Activated T-helper 1 cell treated with anti-CD3 and anti-CD28 coated beads, Interleukin-2, amount 50 U/mL, for 16 hours (primary cell): ENCODE results near the gene CD28.

Experiments used
- DNase-seq, 2 donors: peaks; one replicate each; pipeline ENCODE4 v3.0.0-alpha.2; 2020; ENCODE audit warnings: low read depth in 1 of 2, low spot score in 1 of 2

Gene CD28

GRCh38 chr2:203706403-203706802, at the start of gene CD28:
Gene CD28 (plus strand): TSS chr2:203706639. CDS start chr2:203706697, 58 bp downstream.
- DNase-seq, result peak; percentile 73 to 81

- DNase-seq, result no peak
Measured at GRCh38 chr2:203659331-203660049, 46.9 kb upstream of the CD28 start.

GRCh38 chr2:203660465-203660864, 46.0 kb upstream of the CD28 start:
- no peak for DNase-seq

- DNase-seq, result no peak
Measured at GRCh38 chr2:203661279-203661908, 45.0 kb upstream of the CD28 start.

- DNase-seq, result no peak
Measured at GRCh38 chr2:203662487-203662886, 44.0 kb upstream of the CD28 start.

GRCh38 chr2:203662951-203663350, 43.5 kb upstream of the CD28 start:
- no peak for DNase-seq

GRCh38 chr2:203664029-203664755, 42.2 kb upstream of the CD28 start:
- DNase-seq, result no peak

GRCh38 chr2:203667838-203668237, 38.6 kb upstream of the CD28 start:
- no peak for DNase-seq

GRCh38 chr2:203669820-203670219, 36.6 kb upstream of the CD28 start:
- no peak for DNase-seq

- DNase-seq, result no peak
Measured at GRCh38 chr2:203670939-203671338, 35.5 kb upstream of the CD28 start.

- no peak for DNase-seq
Measured at GRCh38 chr2:203671876-203672275, 34.6 kb upstream of the CD28 start.

- no peak for DNase-seq
Measured at GRCh38 chr2:203672856-203673255, 33.6 kb upstream of the CD28 start.

GRCh38 chr2:203673933-203674332, 32.5 kb upstream of the CD28 start:
- DNase-seq, result no peak

GRCh38 chr2:203675086-203675485, 31.4 kb upstream of the CD28 start:
- no peak for DNase-seq

- no peak for DNase-seq
Measured at GRCh38 chr2:203678971-203679370, 27.5 kb upstream of the CD28 start.

GRCh38 chr2:203679401-203679800, 27.0 kb upstream of the CD28 start:
- no peak for DNase-seq

- no peak for DNase-seq
Measured at GRCh38 chr2:203681978-203682377, 24.5 kb upstream of the CD28 start.

GRCh38 chr2:203682688-203683130, 23.7 kb upstream of the CD28 start:
- DNase-seq, result no peak

- DNase-seq, result no peak
Measured at GRCh38 chr2:203683421-203683820, 23.0 kb upstream of the CD28 start.

- no peak for DNase-seq
Measured at GRCh38 chr2:203683932-203684556, 22.4 kb upstream of the CD28 start.

- no peak for DNase-seq
Measured at GRCh38 chr2:203685081-203685621, 21.3 kb upstream of the CD28 start.
